Right ventricle myocardium inferior (tissue), 1 donor: ENCODE results near the gene TMIE. TPM values are rescaled to one million over a fixed set of nuclear protein-coding genes. Genes with fewer than 3 reads are reported as not detected.

ENCODE experiments used
- ATAC-seq: fragments of 200-7000 bp; cut with Tn5 transposase; one replicate; pipeline ENCODE4 v1.9.1; 2020; ENCODE audit warnings: mild to moderate bottlenecking, moderate library complexity
- DNase-seq: peaks from one replicate; pipeline ENCODE4 v3.0.0; 2021; ENCODE audit errors: missing footprints
- intact Hi-C: fragments of 100-400 bp; cut with DNase I; formaldehyde crosslinking; loops from one replicate; pipeline ENCODE4 v1.11.0; 2022
- total RNA-seq: library from RNA; stranded (reverse); fragmentation: NEBNext Ultra II Directional; extraction: Animal tissue kit (Norgen Biotek cat#: 25700); gene quantifications from one replicate; pipeline ENCODE4 v1.2.1, GENCODE V29; 2021
- donor health status: DM: no; HTN: yes; CAD: no; lungs with severe emphysema.

Gene TMIE
- total RNA-seq, 1 donor from 2014 or later: 0.89 TPM

- no peak for DNase-seq
- intact Hi-C loops: no loop called here
- no peak for ATAC-seq
These were observed 12.1 kb downstream of the TMIE start for GRCh38 chr3:46713050-46713897.

GRCh38 chr3:46713898-46714552, 12.8 kb downstream of the TMIE start:
- DNase-seq (no peak), ATAC-seq (no peak)
- intact Hi-C loops: no loop called here

GRCh38 chr3:46714728-46715506, 13.7 kb downstream of the TMIE start:
- ATAC-seq: no peak
- intact Hi-C loops: no loop called here
- no peak for DNase-seq

- intact Hi-C loops: no loop called here
- DNase-seq (no peak), ATAC-seq (no peak)
These were observed 14.4 kb downstream of the TMIE start for GRCh38 chr3:46715507-46716175.

- DNase-seq (no peak), ATAC-seq (no peak)
- intact Hi-C loops: no loop called here
These were observed 15.6 kb downstream of the TMIE start for GRCh38 chr3:46716461-46717441.

- no peak for ATAC-seq
- intact Hi-C loops: no loop called here
- no peak for DNase-seq
These were observed 16.4 kb downstream of the TMIE start, which contains the start of gene PRSS50 for GRCh38 chr3:46717447-46718231. Gene PRSS50 (minus strand): TSS chr3:46717869. CDS start chr3:46717824, 45 bp downstream.

- no peak for ATAC-seq
- DNase-seq: no peak
- intact Hi-C loops: no loop called here
These were observed 17.9 kb downstream of the TMIE start for GRCh38 chr3:46719044-46719565.

- intact Hi-C loops: no loop called here
- ATAC-seq: no peak
- DNase-seq: no peak
These were observed 18.6 kb downstream of the TMIE start for GRCh38 chr3:46719735-46720271.

- intact Hi-C loops: no loop called here
- DNase-seq (no peak), ATAC-seq (no peak)
These were observed 19.8 kb downstream of the TMIE start for GRCh38 chr3:46721009-46721408.

- intact Hi-C loops: no loop called here
- DNase-seq: no peak
- ATAC-seq: no peak
These were observed 21.3 kb downstream of the TMIE start for GRCh38 chr3:46722443-46722842.

GRCh38 chr3:46724424-46724823, 23.2 kb downstream of the TMIE start:
- no peak for ATAC-seq
- intact Hi-C loops: no loop called here

GRCh38 chr3:46725621-46726314, 24.6 kb downstream of the TMIE start:
- no peak for DNase-seq
- intact Hi-C loops: no loop called here
- no peak for ATAC-seq

More at GRCh38 chr3:46724424-46724823, 23.2 kb downstream of the TMIE start:
- DNase-seq: no peak

- ATAC-seq (no peak), DNase-seq (no peak)
- intact Hi-C loops: no loop called here
These were observed 27.8 kb downstream of the TMIE start for GRCh38 chr3:46729038-46729437.

GRCh38 chr3:46730819-46731218, 29.6 kb downstream of the TMIE start:
- no peak for ATAC-seq
- DNase-seq: no peak
- intact Hi-C loops: no loop called here

GRCh38 chr3:46731795-46732194, 30.6 kb downstream of the TMIE start:
- DNase-seq: no peak
- intact Hi-C loops: no loop called here
- no peak for ATAC-seq
